Mammary epithelial cell (primary cell): ENCODE data around the gene TFDP1.

Experiments used
- CTCF ChIP-seq, 2 donors: IDR thresholded peaks in 1 of 2; conservative IDR thresholded peaks in 1 of 2; 2 replicates each; pipeline ENCODE4 v1.5.1; 2011 to 2012; ENCODE audit warnings: inconsistent platforms in 2 of 2, low read length in 2 of 2, mild to moderate bottlenecking in 2 of 2, control low read depth in 1 of 2, low read depth in 1 of 2; ENCODE audit not compliant: insufficient read depth in 1 of 2; ENCODE audit errors: extremely low read depth in 1 of 2
- EZH2 ChIP-seq: IDR thresholded peaks from 2 replicates; pipeline ENCODE4 v1.6.1; 2012; ENCODE audit warnings: low read length, inconsistent platforms, borderline replicate concordance

DNA sequence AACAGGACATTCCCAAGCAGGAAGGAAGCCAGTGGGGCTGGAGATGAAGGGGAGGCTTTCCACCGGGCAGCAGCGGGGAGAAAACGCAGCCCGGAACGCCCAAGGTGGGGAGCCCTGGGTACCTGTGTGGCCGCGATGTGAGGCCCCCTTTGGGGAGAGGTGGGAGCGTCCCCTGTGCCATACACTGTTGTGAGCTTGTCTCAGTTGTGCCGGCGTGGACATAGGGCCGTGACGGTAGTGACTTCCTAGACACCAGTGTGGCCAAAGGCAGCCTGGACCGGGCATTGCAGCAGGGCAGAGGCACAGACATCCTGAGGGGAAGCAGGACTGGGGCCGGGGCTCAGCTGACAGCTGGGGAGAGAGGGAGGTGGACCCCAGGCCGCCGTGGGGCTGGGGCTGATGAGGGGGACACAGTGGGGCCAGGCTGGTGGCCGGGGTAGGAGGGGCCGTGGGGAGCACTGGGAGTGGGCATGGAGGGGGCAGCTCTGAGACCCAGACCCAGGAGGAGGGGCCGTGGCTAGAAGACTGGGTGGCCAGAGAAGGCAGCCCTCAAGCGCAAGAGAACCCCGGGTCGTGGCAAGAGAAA, 38.5 kb upstream of the TFDP1 start:
- no peak for TF ChIP-seq CTCF (conservative IDR thresholded peaks at IDR 0.05 in 1 of 2, IDR thresholded peaks at IDR 0.05 in 1 of 2; ENCODE audit: extremely low read depth in 1 of 2, insufficient read depth in 1 of 2, low read depth in 1 of 2, low read length in 2 of 2)
- no peak for TF ChIP-seq EZH2
